NCI-H2196 treated with DMSO at 0.1 percent for 48 hours (cell line): Measurements from ENCODE around the gene FAM227A.

Experiments
- DNase-seq: peaks from one replicate; lab custom pipeline; 2025; ENCODE audit not compliant: unreplicated experiment; lab: John Stamatoyannopoulos, UW

Gene FAM227A

GRCh38 chr22:38554281-38554680 lies 101.9 kb downstream of the FAM227A start:
- DNase-seq, result no peak

GRCh38 chr22:38549101-38549894 lies 106.9 kb downstream of the FAM227A start:
- no peak for DNase-seq

- DNase-seq, result no peak
These were observed 115.5 kb downstream of the FAM227A start for GRCh38 chr22:38540701-38541100.

DNA sequence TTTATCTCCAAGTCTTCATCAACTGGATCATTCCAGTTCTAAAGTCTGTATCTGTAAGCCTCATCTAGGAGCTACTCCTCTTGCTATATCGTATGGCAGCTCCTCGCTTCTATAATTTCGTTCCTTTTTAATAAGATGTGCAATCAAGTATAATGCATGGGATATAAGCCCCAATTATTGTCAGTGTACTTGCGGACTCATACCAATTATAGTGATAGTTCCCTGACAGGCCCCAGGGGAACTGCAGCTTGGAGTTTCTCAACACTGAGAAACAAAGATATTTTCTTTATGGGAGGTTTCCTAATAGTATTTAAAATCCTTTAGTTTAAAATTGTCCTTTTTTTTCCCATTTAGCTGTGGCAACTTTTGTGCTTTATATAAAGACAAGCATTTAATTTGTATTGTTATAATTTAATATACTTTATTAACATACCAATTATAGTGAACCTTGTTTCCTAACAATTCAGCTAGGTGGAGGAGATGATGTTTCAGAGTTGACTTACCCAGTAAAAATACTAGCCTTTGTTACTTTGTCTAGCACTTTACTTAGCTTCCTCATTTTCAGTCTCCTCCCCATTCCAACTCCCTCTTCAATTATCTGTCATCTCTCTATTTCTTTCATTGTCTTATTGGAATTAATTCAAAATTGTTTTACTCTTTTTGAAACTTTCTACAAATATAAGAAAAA lies 124.8 kb downstream of the FAM227A start:
- no peak for DNase-seq
